Stimulated activated CD8-positive, alpha-beta memory T cell treated with anti-CD3 and anti-CD28 coated beads, Interleukin-15, amount 100 ng/mL, for 1 hour (primary cell): Measurements from ENCODE around the gene VPS37C.
"Not testable (repeated sequence)": the region's sequence is repeated elsewhere in the genome, so short reads cannot be mapped to it uniquely, and the experiment has no call there.

ENCODE experiments used
- DNase-seq: peaks from one replicate; pipeline ENCODE4 v3.0.0-alpha.2; 2020; ENCODE audit warnings: low read depth

VPS37C gene

DNA sequence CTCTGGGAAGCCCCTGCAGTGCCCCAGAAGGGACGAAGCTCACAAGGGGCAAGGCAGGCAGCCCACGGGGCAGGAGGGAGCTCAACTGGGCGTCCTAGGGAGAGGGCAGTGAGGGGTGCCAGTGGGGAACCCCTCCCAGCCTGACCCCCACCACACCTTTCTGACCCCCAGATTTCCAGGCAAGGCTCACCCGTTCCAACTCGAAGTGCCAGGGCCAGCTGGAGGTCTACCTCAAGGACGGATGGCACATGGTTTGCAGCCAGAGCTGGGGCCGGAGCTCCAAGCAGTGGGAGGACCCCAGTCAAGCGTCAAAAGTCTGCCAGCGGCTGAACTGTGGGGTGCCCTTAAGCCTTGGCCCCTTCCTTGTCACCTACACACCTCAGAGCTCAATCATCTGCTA lies 43.2 kb downstream of the VPS37C start:
- DNase-seq = no peak

GRCh38 chr11:61117168-61117520 lies 44.1 kb downstream of the VPS37C start:
- no peak for DNase-seq

GRCh38 chr11:61116426-61117167 lies 44.6 kb downstream of the VPS37C start:
- DNase-seq = no peak

DNA sequence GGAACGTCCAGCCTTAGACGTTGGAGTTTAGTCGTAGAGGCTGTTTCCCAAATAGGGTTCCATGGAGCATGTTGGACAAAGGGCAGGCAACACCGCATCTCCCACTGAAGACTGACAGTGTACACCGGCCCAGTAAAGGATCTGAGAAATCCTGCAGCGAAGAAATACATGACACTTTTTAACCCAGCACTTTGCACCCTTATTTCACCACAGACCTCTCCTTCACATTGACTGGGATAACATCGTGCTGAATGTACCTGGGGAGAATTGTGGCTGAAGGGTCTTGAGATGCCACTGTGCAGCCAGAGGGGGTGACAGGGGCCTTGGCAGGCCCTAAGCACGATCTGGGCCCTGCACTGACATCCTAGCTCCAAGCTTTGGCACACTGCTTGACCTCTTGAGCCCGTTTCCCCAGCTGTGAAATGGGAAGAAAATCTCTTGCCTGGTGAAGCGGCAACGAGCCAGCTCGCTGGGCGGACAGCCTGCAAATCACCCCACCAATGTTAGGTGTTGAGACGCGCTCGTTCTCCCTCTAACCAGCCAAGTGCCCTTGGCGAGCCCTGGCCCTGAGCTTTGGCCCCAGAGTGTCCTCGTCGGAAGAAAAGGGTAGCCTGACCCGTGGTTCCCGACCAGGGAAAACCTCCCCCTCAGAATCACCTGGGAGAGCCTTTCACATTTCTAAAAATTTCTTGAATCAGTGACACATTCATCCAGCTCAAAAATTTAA lies 45.6 kb downstream of the VPS37C start:
- DNase-seq = no peak

DNA sequence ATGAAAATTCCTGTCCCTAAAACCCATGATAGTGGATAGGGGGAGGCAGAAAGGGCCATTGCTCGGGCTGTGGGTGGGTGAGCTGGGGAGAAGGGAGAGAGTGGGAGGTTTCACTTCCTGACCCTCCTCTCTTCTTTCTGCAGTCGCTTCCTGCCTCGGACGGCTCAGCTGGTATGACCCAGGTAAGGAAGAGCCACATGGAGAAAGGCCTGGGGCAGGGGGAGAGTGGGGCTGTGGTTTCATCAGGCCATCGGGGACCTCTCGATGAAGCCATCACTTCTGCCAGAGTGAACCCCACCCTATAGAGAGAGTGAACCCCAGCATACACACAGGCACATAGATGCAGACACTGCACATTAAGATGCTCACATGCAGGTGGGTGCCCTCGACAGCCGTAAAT lies 46.3 kb downstream of the VPS37C start:
- DNase-seq = no peak

GRCh38 chr11:61113201-61113600 lies 48.0 kb downstream of the VPS37C start:
- no peak for DNase-seq

- no peak for DNase-seq
These were observed 48.7 kb downstream of the VPS37C start for GRCh38 chr11:61112575-61112974.

- DNase-seq = no peak
These were observed 49.3 kb downstream of the VPS37C start for GRCh38 chr11:61111786-61112517.

- no peak for DNase-seq
These were observed 50.2 kb downstream of the VPS37C start for GRCh38 chr11:61111050-61111435.

DNA sequence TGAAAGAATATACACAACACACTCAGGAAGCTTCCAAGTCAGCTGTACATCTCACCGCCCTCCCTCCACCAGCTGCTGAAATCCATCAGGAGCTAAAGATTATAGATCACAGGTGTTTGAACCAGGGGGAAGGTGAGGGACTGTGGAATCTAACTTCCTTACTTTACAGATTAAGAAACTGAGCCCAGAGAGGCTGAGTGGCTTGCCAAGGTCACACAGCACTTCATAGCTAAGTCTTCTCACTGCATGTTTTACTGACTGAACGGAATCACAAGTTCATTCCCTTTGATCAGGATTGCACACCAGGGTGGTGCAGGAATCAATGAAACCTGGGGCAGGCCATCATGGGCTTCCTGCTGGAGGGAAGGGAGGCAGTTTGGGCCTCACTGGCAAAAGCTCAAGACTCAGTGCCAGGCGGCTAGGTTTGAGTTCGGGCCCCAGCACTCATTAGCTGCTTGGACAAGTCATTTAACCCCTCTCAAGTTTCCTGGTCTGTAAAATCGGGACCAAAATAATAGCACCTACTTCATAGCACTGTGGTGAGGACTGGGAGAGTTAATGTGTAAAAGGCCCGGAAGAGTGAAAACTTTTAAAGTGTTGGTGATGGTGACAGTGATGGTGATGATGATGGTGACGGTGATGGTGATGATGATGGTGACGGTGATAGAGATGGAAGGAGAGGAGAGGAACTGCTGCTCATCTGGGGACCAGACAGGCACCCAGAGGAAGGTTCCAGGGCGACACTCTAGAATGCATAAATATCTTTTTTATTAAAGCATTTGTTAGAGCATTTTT lies 50.8 kb downstream of the VPS37C start:
- DNase-seq = no peak

DNA sequence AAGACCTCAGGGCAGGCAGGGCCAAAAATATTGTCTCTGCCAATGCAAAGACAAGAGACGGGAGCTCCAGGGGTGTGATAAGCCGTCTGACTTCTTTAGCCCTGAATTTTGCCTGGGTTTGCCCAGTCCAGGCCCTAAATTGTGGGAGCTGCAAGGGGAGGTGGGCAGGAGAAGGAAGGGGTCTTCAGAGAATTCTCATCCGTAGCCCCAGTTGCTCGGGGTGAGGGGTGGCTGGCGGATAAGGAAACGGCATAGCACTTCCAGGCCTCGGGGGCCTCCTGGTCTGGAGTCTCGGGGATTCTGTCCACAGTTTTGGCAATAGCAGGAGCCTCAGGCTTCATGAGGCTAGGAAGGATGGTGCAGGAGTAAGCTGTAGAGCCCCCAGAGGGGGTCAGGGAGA lies 51.6 kb downstream of the VPS37C start:
- DNase-seq = no peak

- DNase-seq = no peak
These were observed 52.2 kb downstream of the VPS37C start for GRCh38 chr11:61108847-61109585.

GRCh38 chr11:61107888-61108287 lies 53.3 kb downstream of the VPS37C start:
- DNase-seq = no peak

GRCh38 chr11:61106894-61107470 lies 54.2 kb downstream of the VPS37C start:
- DNase-seq = no peak

- no peak for DNase-seq
These were observed 54.9 kb downstream of the VPS37C start for GRCh38 chr11:61106296-61106695.

GRCh38 chr11:61104963-61105362 lies 56.3 kb downstream of the VPS37C start:
- no peak for DNase-seq

DNA sequence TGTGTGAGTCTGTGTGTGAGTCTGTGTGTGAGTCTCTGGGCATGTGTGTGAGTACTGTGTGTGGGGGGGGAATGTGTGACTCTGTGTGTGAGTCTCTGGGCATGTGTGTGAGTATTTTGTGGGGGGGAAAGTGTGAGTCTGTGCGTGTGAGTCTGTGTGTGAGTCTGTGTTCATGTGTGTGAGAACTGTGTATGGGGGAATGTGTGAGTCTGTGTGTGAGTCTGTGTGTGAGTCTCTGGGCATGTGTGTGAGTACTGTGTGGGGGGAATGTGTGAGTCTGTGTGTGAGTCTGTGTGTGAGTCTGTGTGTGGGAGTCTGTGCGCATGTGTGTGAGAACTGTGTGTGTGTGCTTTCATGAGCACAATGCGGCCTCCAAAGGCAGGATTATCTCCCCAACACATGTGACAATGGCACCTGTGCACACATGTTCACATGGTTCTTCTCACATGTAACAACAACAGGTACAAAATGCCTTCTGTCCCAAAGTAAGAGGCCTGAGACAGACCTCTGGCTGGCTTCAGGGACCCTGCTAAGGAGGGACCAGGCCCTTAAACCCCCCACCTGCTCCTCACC lies 57.3 kb downstream of the VPS37C start:
- DNase-seq = no peak

DNA sequence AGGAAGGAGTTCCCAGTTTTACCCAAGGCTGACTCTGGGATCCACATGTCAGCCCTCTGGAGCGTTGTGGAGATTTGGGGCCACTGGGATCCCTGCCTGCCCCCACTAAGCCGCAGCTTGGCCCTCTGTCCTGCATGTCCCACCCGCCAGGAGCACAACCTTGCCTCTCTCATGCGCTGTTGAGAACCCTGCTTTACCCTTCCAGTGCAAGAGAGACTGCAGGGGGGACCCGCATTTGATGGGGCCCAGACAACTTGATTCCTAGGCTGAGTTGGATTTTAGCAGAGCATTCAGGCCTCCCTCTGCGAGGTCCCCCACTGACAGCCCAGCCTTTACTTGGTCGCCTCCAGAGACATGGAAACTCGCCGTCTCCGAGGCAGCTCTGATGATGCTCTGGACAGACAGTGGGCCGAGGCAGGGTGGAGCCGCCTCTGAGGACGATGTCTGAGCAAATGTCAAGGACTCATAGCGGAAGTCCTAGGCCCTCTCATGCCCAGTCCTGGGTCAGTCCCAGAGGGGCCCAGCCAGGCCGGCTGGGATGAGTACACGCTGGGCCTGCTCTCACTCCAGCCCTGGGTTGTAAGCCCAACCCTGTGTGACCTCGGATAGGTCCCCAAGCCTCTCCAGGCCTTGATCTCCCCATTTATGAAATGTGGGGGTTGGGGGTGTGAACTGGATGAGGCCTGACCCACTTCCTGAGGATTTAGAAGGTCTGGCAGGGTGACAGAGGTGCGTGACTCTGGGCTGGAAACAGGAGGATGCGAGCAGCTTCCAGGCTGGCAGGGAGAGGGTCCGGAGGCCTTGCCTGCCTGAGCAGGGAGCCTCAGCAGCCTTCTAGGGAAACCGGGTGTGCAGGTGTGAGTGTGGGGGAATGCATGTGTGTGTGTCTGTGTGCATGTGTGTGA lies 58.3 kb downstream of the VPS37C start:
- no peak for DNase-seq

DNA sequence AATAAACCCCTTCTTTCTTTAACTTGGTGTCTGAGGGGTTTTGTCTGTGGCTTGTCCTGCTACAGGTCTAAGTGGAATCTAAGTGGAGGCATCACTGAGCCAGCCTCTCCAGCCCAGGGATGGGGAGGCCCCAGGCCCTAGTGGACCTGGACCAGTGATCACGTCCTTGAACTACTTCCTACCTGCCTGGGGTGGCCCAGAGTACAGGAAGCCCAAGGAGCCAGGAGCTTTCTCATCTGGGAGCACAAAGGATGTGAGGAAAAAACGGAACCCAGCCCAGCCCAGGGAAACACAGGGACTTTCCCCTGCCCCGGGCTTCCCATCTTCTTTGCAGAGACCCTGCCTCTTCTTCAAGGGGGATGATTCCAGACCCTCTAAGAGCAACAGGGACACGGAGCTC lies 62.4 kb downstream of the VPS37C start:
- DNase-seq = no peak

- not testable (repeated sequence) for DNase-seq
These were observed 63.0 kb downstream of the VPS37C start for GRCh38 chr11:61098261-61098660.
